ENCODE results near the gene AKR1B1.

- TF ChIP-seq JUN (IDR thresholded peaks at IDR 0.05) (no peak), CBX2 (IDR thresholded peaks at IDR 0.05; ENCODE audit: borderline replicate concordance, low read depth) (no peak), MAZ (IDR thresholded peaks at IDR 0.05; ENCODE audit: borderline replicate concordance, low read depth, low read length) (no peak), KDM1A (IDR thresholded peaks at IDR 0.05; ENCODE audit: low read depth) (no peak), BHLHE40 (IDR thresholded peaks at IDR 0.05; ENCODE audit: low read depth, low read length) (no peak), CTCF (IDR thresholded peaks at IDR 0.05) (no peak), POLR2A (IDR thresholded peaks at IDR 0.05; ENCODE audit: low read length) (no peak), MAX (IDR thresholded peaks at IDR 0.05) (no peak), MYC (IDR thresholded peaks at IDR 0.05; ENCODE audit: borderline replicate concordance, low read length) (no peak), RFX5 (IDR thresholded peaks at IDR 0.05) (no peak), TP53 (CRISPR knock-in tag; IDR thresholded peaks at IDR 0.05) (no peak), ELK1 (IDR thresholded peaks at IDR 0.05; ENCODE audit: low read depth, low read length) (no peak)
Observed at GRCh38 chr7:134505856-134506255, 47.0 kb upstream of the AKR1B1 start.

Measured in A549 (cell line).